GM12891 (cell line): ENCODE data around the gene DDC.
"Not testable (repeated sequence)": the region's sequence is repeated elsewhere in the genome, so short reads cannot be mapped to it uniquely, and the experiment has no call there.

Experiments
- DNase-seq: peaks from one replicate; pipeline ENCODE4 v3.0.0; 2011; ENCODE audit warnings: low spot score; ENCODE audit not compliant: insufficient read length
- FAIRE-seq: peaks from 2 replicates; lab custom pipeline; 2011; peaks lifted over from hg19 to GRCh38; lab: Jason Lieb, UNC
- PAX5 ChIP-seq: IDR thresholded peaks from 2 replicates; pipeline ENCODE4 v1.6.1; 2011; ENCODE audit warnings: low read length, moderate library complexity, mild to moderate bottlenecking; ENCODE audit not compliant: insufficient read depth, severe bottlenecking
- POLR2A ChIP-seq: IDR thresholded peaks from 2 replicates; pipeline ENCODE4 v1.6.1; 2011; ENCODE audit warnings: low read depth, low read length, control low read depth
- POLR2AphosphoS5 ChIP-seq: IDR thresholded peaks from 2 replicates; pipeline ENCODE4 v1.6.1; 2011; ENCODE audit warnings: low read depth, low read length, control low read depth
- POU2F2 ChIP-seq: IDR thresholded peaks from 2 replicates; pipeline ENCODE4 v1.6.1; 2011; ENCODE audit warnings: low read depth, mild to moderate bottlenecking, control low read depth, low read length, moderate library complexity
- SPI1 ChIP-seq: IDR thresholded peaks from 2 replicates; pipeline ENCODE4 v1.6.1; 2011; ENCODE audit warnings: low read depth, low read length, control low read depth
- TAF1 ChIP-seq: IDR thresholded peaks from 2 replicates; pipeline ENCODE4 v1.6.1; 2011; ENCODE audit warnings: low read depth, low read length, control low read depth

Gene DDC

DNA sequence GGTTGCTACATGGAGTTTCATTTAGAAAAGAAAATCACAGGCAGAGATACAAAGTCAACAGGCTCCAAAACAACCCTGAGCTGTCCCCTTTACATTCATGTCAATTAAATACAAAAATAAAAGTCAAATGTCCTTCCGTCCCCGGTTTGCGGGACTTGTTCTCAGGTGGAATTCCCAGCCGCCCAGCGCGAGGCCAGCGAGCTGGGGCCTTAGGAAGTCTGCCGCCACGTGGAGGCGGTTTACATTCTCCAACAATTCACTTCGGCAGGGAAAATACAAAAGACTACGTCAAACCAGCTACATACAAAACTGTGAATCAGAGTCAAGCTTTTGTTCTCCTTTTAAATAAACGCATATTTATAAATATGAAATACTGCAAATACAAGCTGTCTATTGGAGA, 25.3 kb upstream of the DDC start:
- no peak for TF ChIP-seq PAX5
- no peak for TF ChIP-seq POLR2A
- TF ChIP-seq POU2F2: no peak
- TF ChIP-seq POLR2AphosphoS5: no peak
- TF ChIP-seq TAF1: no peak
- TF ChIP-seq SPI1: no peak
- DNase-seq (no peak), FAIRE-seq (no peak)

DNA sequence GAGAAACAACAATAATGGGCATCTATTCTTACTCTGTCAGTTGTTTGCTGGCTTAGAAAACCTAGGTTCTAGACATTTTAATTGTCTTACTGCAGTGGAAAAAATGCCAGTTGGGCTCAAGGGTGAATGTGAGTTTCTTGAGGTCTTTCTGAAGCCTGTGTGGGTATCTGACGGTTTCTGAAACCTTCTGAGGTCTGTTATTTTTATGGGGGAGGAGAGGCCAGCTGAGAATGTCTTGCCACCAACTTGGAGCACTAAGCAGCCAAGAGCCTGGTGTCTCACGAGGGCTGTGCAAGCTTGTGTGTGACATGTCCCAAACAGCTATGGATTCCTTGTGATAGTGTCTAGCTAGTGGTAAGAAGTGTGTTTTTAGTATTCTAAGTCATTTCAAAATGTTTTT, 24.2 kb upstream of the DDC start:
- TF ChIP-seq PAX5 (no peak), SPI1 (no peak), POU2F2 (no peak), POLR2AphosphoS5 (no peak), POLR2A (no peak), TAF1 (no peak)
- DNase-seq (no peak), FAIRE-seq (no peak)

DNA sequence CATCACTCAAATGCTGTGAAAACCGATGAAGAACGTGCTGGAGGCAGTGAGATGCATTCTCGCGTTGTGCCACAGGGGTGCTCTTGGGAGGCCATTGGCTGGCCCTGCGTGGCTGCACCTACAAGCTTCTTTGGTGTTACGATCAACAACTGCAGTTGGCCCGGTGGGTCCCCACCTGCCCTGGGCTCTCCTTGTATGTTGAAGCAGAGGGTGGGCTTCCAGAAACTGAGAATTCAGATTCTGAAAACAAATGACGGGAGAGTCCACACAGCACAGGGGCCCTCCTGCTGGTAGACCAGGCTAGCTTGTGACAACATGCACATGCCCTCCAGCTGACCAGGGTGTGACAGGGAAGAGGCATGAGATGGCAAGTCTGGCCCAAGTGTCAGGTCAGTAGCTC, 23.7 kb upstream of the DDC start:
- no peak for TF ChIP-seq POLR2A
- no peak for TF ChIP-seq PAX5
- TF ChIP-seq POLR2AphosphoS5: no peak
- TF ChIP-seq POU2F2: no peak
- TF ChIP-seq TAF1: no peak
- TF ChIP-seq SPI1: no peak
- DNase-seq (no peak), FAIRE-seq (no peak)

DNA sequence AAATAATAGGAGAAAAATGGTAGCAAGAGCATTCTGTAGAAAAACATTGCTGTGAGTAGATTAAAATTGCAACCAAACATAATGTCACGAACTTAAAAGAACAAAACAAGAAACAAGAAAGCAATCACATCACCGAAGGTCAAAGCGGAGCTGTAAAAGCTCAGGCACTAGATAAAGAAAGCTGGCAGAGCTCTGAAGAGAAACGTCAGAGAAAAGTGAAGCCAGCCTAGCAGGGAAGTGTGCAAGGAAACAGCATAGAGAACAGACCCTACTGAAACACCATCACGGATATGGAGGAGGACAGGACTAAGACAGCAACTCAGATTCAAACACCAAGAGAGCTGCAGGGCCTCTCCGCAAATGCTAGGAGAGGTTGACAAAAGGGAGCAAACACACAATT, 22.5 kb upstream of the DDC start:
- FAIRE-seq (no peak), DNase-seq (no peak)
- TF ChIP-seq POU2F2 (no peak), SPI1 (no peak), POLR2A (no peak), PAX5 (no peak), TAF1 (no peak), POLR2AphosphoS5 (no peak)

DNA sequence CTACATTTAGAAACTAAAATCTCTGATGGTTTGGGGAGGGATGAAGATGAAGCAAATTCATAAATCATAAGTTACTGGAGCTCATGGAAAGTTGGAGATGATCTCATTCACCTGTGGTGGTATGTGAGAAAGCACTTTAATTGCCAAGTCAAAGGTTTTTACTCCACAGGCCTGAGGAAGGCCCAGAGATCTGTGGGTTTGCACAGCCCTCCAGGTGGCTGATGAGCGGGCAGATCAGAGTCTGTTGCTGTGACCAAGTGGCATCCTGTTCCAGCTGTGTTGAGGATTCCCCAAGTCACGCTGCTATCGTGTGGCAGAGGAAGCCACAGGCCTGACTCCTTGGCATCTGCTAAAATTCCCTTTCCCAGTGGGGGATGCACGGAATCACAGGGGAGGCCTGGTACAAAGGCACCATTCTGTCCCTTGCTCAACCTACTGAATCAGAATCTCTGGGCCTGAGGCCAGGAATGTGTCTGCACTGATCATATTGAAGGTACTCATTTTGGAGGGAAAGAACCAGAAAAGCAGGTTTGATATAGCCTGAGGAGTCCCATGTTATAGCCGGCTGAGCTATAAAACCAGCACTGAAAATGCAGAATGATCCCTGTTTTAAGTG, 19.7 kb upstream of the DDC start:
- FAIRE-seq (no peak), DNase-seq (no peak)
- TF ChIP-seq POLR2AphosphoS5 (no peak), POLR2A (no peak)

DNA sequence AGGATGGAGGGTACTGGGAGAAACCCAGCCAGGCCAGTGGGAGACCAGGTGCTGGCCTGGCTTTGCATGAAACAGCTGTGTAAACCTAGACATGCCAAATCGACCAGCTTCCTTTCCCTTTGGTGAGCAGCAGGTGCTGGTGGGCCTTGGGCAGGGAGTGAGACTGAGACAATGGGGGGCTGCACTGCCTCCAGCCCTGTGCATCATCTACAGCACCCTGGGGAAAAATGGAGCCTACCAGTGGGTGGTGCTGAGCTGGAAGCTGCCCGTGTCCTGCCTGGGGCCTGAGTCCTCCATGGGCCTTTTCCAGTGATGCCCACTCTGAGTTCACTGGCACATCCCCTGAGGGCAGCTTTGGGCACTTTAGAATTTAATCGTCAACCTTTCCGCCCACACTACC, 19.2 kb upstream of the DDC start:
- DNase-seq (no peak), FAIRE-seq (no peak)
- TF ChIP-seq POLR2AphosphoS5 (no peak), SPI1 (no peak), PAX5 (no peak), TAF1 (no peak), POU2F2 (no peak), POLR2A (no peak)

DNA sequence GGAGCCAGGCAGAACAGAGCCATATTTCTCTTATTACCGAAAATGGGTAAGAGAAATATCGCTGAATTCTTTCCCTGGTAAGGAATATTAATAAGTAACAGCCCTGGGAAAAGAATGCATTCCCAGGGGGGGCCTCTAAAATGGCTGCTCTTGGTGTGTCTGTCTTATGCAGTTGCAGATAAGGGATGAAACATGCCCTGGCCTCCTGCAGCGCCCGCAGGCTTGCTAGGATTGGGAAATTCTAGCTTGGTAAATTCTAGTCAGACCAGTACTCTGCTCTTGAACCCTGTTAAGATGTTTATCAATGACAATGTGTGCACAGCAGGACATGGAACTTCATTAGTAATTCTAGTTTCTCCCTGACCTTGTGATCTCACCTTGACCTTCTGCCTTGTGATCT, 18.1 kb upstream of the DDC start:
- DNase-seq, FAIRE-seq: not testable (repeated sequence)

DNA sequence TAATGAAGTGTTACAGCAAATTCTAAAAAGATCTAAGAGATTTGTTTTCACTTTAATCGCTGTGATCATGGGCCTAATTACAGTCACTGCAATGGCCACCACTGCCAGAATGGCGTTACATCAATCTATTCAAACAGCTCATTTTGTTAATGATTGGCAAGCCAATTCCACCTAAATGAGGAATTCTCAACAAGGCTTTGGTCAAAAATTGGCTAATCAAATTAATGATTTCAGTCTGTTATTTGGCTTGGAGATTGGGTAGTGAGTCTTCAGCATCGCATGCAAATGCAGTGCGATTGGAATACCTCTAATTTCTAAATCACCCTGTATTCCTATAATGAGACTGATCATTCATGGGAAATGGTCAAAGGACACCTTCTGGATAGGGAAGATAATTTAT, 17.1 kb upstream of the DDC start:
- not testable (repeated sequence) for DNase-seq, FAIRE-seq

DNA sequence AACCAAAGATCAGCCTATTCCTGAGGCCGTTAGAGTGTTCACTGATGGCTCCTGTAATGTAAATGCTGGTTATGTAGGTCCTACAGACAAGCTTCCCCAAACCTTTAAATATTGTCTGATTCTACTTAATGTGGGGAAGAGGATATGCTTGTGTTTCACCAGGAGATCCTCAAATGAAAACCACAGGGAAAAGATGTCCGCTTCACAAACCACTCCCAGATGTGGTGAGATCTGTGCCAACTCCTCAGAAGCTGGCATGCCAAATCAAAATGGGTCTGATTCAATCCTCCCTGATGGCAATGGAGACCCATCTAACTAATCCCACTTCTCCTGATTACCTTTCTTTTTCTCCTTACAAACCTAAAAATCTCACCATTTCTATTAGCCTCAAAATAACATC, 15.5 kb upstream of the DDC start:
- not testable (repeated sequence) for DNase-seq, FAIRE-seq

DNA sequence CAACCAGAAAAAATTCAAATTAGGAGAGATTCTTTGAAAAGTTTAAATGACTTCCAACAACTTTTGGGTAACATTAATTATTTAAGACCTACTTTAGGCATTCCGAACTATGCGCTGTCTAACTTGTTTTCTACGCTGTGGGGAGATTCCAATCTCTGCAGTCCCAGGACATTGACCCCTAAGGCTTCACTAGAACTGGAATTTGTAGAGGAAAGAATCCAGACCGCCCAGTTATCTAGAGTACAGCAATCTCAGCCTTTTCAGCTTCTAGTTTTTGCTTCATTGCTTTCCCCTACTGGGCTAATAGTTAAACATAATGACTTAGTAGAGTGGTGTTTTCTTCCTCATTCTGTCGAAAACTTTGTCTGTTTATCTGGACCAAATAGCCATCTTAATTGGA, 14.9 kb upstream of the DDC start:
- FAIRE-seq: no peak
- DNase-seq: no peak
- TF ChIP-seq SPI1 (no peak), POLR2AphosphoS5 (no peak), POLR2A (no peak), TAF1 (no peak), PAX5 (no peak), POU2F2 (no peak)

DNA sequence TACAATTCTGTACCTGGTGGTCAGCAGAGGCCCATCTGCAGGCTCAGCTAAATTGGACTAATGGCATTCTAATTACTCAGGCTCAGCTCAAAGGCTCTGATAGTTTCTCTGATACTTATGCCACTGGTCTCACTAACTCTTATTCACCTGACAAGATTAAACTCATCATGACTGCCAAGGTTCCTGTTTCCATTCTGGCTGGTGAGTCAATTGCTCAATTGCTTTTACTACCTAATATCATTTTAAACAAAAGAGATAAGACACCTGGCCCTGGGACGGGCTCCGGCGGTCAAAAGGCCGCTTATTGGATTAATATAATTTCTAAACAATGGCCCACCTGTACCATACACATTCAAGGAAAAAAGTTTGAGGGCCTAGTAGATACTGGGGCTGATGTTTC, 12.9 kb upstream of the DDC start:
- FAIRE-seq, DNase-seq: not testable (repeated sequence)

DNA sequence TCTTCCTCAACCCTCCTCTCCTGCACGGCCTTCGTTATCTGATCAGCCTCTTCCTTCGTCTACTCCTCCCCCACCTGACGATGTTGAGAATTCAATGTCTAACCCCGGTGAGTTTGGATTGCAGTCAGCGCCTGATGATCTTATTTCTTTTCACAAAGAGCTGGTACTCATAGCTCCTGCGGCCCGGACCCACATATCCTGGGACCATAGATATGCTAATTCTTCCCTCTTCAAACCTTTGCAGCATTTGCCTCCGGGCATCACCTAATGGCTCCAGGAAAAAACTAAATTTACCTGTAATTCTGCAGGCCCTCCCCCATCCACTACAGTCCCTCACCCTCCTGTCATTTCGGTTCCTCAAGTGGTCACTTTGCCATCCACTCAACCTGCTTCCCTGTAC, 12.4 kb upstream of the DDC start:
- no peak for TF ChIP-seq POLR2A
- TF ChIP-seq TAF1: no peak
- TF ChIP-seq POU2F2: no peak
- TF ChIP-seq PAX5: no peak
- no peak for TF ChIP-seq POLR2AphosphoS5
- no peak for DNase-seq
- no peak for FAIRE-seq

DNA sequence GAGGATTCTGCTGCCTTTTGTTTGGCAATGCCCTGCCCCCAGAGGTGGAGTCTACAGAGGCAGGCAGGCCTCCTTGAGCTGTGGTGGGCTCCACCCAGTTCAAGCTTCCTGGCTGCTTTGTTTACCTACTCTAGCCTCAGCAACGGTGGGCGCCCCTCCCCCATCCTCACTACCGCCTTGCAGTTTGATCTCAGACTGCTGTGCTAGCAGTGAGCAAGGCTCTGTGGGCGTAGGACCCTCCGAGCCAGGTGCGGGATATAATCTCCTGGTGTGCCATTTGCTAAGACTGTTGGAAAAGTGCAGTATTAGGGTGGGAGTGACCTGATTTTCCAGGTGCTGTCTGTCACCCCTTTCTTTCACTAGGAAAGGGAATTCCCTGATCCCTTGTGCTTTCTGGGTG, 11.2 kb upstream of the DDC start:
- not testable (repeated sequence) for DNase-seq, FAIRE-seq
